WERI-Rb-1 (cell line): ENCODE data around the gene NANOS1.

Source experiments
- DNase-seq: peaks from one replicate; pipeline ENCODE4 v3.0.0-alpha.2; 2020
- H3K27ac ChIP-seq: fragments of 250-450 bp; sonication (Bioruptor Pico); 2 replicates; pipeline ENCODE4 v1.5.1; 2020; ENCODE audit warnings: mild to moderate bottlenecking, moderate library complexity
- H3K27me3 ChIP-seq: fragments of 250-450 bp; sonication (Bioruptor Pico); 2 replicates; pipeline ENCODE4 v1.5.1; 2021; ENCODE audit warnings: mild to moderate bottlenecking, low read depth, moderate library complexity; ENCODE audit not compliant: insufficient read depth, severe bottlenecking
- H3K36me3 ChIP-seq: fragments of 250-450 bp; sonication (Bioruptor Pico); 2 replicates; pipeline ENCODE4 v1.5.1; 2020; ENCODE audit warnings: mild to moderate bottlenecking, moderate library complexity
- H3K4me3 ChIP-seq: 2 replicates; pipeline ENCODE4 v1.5.1; 2011; ENCODE audit warnings: low read depth, mild to moderate bottlenecking, control low read depth, low read length
- H3K9me3 ChIP-seq: fragments of 250-450 bp; sonication (Bioruptor Pico); 2 replicates; pipeline ENCODE4 v1.5.1; 2021; ENCODE audit warnings: mild to moderate bottlenecking, moderate library complexity; ENCODE audit not compliant: severe bottlenecking
- TF ChIP-seq, protein P1 (sequence below): IDR thresholded peaks from 2 replicates; pipeline ENCODE4 v1.5.1; 2011; ENCODE audit warnings: low read depth, mild to moderate bottlenecking, control low read depth, inconsistent platforms, low read length

Gene NANOS1

DNA sequence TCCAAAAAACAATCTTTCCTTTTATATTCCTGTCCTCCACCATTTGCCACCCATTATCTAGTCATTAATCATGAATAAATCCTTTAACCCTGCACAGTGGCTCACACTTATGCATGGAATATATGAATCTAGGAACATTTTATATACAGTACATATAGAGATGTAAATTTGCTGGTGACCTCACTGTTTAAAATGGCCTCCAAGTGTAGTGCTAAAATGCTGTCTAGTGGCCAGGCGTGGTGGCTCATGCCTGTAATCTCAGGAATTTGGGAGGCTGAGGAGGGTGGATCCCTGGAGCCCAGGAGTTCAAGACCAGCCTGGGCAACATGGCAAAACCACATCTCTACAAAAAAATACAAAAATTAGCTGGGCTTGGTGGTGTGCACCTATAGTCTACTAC lies 9.6 kb downstream of the NANOS1 start:
- H3K4me3 ChIP-seq: no peak overlapping the region
- DNase-seq: no peak
- H3K27ac ChIP-seq: no peak overlapping the region
- H3K9me3 ChIP-seq: no peaks in the 10 kb centered on the region
- H3K27me3 ChIP-seq: no peaks in the 10 kb centered on the region
- peaks cover 88% of the 10 kb centered on the region for H3K36me3 ChIP-seq
- TF ChIP-seq, protein P1, sequence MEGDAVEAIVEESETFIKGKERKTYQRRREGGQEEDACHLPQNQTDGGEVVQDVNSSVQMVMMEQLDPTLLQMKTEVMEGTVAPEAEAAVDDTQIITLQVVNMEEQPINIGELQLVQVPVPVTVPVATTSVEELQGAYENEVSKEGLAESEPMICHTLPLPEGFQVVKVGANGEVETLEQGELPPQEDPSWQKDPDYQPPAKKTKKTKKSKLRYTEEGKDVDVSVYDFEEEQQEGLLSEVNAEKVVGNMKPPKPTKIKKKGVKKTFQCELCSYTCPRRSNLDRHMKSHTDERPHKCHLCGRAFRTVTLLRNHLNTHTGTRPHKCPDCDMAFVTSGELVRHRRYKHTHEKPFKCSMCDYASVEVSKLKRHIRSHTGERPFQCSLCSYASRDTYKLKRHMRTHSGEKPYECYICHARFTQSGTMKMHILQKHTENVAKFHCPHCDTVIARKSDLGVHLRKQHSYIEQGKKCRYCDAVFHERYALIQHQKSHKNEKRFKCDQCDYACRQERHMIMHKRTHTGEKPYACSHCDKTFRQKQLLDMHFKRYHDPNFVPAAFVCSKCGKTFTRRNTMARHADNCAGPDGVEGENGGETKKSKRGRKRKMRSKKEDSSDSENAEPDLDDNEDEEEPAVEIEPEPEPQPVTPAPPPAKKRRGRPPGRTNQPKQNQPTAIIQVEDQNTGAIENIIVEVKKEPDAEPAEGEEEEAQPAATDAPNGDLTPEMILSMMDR: no peak

DNA sequence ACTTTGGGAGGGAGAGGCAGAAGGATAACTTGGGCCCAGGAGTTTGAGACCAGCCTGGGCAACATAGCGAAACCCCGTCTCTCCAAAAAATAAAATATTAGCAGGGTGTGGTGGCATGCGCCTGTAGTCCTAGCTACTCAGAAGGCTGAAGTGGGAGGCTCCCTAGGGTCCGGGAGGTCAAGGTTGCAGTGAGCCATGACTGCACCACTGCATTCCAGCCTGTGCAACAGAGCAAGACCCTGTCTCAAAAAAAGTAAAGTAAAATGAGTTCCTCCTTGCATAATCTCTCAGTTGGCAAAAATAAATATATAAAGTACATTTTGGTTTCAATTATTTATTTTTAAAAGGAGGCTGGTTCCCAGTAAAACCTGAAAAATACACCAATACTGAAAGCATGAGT lies 11.8 kb downstream of the NANOS1 start:
- Histone ChIP-seq H3K9me3 (no peaks in the 10 kb centered on the region), H3K4me3 (no peak overlapping the region), H3K36me3 (peaks cover 96% of the 10 kb centered on the region), H3K27me3 (no peaks in the 10 kb centered on the region), H3K27ac (no peak overlapping the region)
- DNase-seq: no peak
- TF ChIP-seq, protein P1: no peak

DNA sequence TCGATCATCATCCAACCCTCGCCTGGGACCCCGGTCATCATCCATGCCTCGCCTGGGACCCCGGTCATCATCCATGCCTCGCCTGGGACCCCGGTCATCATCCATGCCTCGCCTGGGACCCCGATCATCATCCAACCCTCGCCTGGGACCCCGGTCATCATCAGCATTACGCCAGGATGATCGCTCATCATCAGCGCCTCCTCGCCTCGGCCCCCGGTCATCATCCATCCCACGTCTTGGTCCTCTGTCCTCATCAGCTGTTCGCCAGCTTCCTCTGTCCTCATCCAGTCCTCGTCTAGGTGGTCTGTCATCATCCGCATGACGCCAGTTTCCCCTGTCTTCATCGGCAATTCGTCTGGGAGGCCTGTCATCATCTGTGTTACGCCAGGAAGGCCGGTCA lies 12.7 kb downstream of the NANOS1 start:
- TF ChIP-seq, protein P1: no peak
- peaks cover 99% of the 10 kb centered on the region for H3K36me3 ChIP-seq

DNA sequence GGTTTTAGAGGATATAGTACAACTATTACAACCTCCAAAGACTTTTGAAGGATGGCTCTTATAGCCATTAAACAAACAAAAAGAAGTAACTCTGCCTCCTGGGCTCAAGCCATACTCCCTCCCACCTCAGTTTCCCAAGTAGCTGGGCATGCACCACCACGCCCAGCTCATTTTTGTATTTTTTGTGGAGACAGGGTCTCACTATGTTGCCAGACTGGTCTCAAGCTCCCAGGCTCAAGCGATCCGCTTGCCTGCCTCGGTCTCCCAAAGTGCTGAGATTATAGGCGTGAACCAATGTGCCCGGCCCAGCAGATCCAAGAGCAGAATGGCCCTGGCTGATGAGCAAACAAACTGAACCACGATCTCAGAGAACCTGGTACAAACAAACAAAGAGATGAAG lies 16.0 kb downstream of the NANOS1 start:
- Histone ChIP-seq H3K27ac (no peak overlapping the region), H3K9me3 (no peaks in the 10 kb centered on the region), H3K36me3 (peaks cover 99% of the 10 kb centered on the region), H3K4me3 (no peak overlapping the region), H3K27me3 (no peaks in the 10 kb centered on the region)
- DNase-seq: no peak
- TF ChIP-seq, protein P1: no peak

More for the DNA sequence above, 12.7 kb downstream of the NANOS1 start:
- H3K27ac ChIP-seq: no peak overlapping the region
- H3K4me3 ChIP-seq: no peak overlapping the region
- H3K9me3 ChIP-seq: no peaks in the 10 kb centered on the region
- DNase-seq: no peak
- H3K27me3 ChIP-seq: no peaks in the 10 kb centered on the region

DNA sequence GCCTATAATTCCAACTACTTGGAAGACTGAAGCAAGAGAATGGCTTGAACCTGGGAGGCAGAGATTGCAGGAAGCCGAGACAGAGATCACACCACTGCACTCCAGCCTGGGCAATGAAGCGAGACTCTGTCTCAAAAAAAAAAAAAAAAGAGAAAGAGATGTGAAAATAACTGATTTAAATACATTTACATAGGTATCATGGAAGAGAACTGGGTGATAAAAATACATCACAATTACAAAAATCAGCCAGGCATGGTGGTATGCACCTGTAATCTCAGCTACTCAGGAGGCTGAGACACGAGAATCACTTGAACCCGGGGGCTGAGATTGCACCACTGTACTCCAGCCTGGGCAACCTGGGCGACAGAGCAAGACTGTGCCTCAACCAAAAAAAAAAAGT lies 19.8 kb downstream of the NANOS1 start:
- TF ChIP-seq, protein P1: no peak
- no peak for DNase-seq
- peaks cover 99% of the 10 kb centered on the region for H3K36me3 ChIP-seq
- no peaks in the 10 kb centered on the region for H3K9me3 ChIP-seq
- H3K27me3 ChIP-seq: no peaks in the 10 kb centered on the region
- H3K4me3 ChIP-seq: no peak overlapping the region
- no peak overlapping the region for H3K27ac ChIP-seq

DNA sequence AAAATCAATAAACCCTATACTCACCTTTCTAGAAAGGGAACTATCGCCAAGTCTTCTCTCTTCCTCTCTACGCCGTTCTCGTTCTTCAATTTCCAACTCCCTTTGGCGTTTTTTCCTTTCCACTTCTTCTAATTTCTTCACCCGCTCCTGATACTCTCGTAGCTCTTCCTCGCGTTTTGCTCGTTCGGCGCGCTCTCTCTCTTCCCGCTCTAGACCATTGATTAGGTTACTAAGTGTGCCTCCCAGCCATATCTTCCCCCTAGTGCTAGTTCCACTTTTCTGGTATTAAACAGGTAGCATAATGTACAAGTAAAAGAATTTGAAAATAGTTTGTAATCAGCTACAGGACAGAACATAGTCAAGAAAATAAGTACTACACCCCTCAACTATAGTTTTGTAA lies 20.3 kb downstream of the NANOS1 start:
- Histone ChIP-seq H3K36me3 (peaks cover 99% of the 10 kb centered on the region), H3K27me3 (no peaks in the 10 kb centered on the region), H3K4me3 (no peak overlapping the region), H3K9me3 (no peaks in the 10 kb centered on the region), H3K27ac (no peak overlapping the region)
- TF ChIP-seq, protein P1: no peak
- no peak for DNase-seq
